Astrocyte (in vitro differentiated cells and primary cell): Measurements from ENCODE around the gene ARMH1. TPM values are rescaled to one million over a fixed set of nuclear protein-coding genes. Genes with fewer than 3 reads are reported as not detected.
A peak's percentile ranks its signal among the peaks of the same experiment; 100 is the strongest.
"Not testable (repeated sequence)": the region's sequence is repeated elsewhere in the genome, so short reads cannot be mapped to it uniquely, and the experiment has no call there.

Source experiments
- DNase-seq: peaks from one replicate; pipeline ENCODE4 v3.0.0-alpha.2; 2010; ENCODE audit warnings: low read depth
- FAIRE-seq: peaks from 2 replicates; lab custom pipeline; 2011; peaks lifted over from hg19 to GRCh38; lab: Jason Lieb, UNC
- H2AFZ ChIP-seq: 2 replicates; pipeline ENCODE4 v1.6.0; 2012; ENCODE audit warnings: low read depth, low read length, inconsistent platforms
- H3K27ac ChIP-seq: 2 replicates; pipeline ENCODE4 v1.5.1; 2011; ENCODE audit warnings: low read depth, low read length, inconsistent platforms
- H3K27me3 ChIP-seq: 2 replicates; pipeline ENCODE4 v1.6.0; 2011; ENCODE audit warnings: low read length, inconsistent platforms; ENCODE audit not compliant: insufficient read depth
- H3K36me3 ChIP-seq: 2 replicates; pipeline ENCODE4 v1.5.1; 2011; ENCODE audit warnings: low read length, inconsistent platforms; ENCODE audit not compliant: insufficient read depth
- H3K4me1 ChIP-seq: 2 replicates; pipeline ENCODE4 v1.5.1; 2011; ENCODE audit warnings: low read length, inconsistent platforms; ENCODE audit not compliant: insufficient read depth
- H3K4me2 ChIP-seq: 2 replicates; pipeline ENCODE4 v1.6.0; 2012; ENCODE audit warnings: low read length, inconsistent platforms
- H3K4me3 ChIP-seq: 2 replicates; pipeline ENCODE4 v1.5.1; 2011; ENCODE audit warnings: low read depth, mild to moderate bottlenecking, low read length, inconsistent platforms; ENCODE audit not compliant: insufficient read depth
- H3K79me2 ChIP-seq: 2 replicates; pipeline ENCODE4 v1.6.0; 2012; ENCODE audit warnings: mild to moderate bottlenecking, low read length, inconsistent platforms; ENCODE audit not compliant: insufficient read depth
- H3K9ac ChIP-seq: 2 replicates; pipeline ENCODE4 v1.6.0; 2012; ENCODE audit warnings: mild to moderate bottlenecking, low read length, inconsistent platforms
- H3K9me3 ChIP-seq: 2 replicates; pipeline ENCODE4 v1.5.1; 2012; ENCODE audit warnings: low read depth, mild to moderate bottlenecking, low read length, inconsistent platforms; ENCODE audit not compliant: insufficient read depth
- H4K20me1 ChIP-seq: 2 replicates; pipeline ENCODE4 v1.6.0; 2012; ENCODE audit warnings: low read length, inconsistent platforms; ENCODE audit not compliant: insufficient read depth
- H3K27ac Mint-ChIP-seq: one replicate; pipeline ENCODE4 v1.8.0; 2021; ENCODE audit warnings: mild to moderate bottlenecking, mixed read lengths; ENCODE audit not compliant: unreplicated experiment
- H3K27me3 Mint-ChIP-seq: one replicate; pipeline ENCODE4 v1.8.0; 2021; ENCODE audit warnings: low read depth, mixed read lengths; ENCODE audit not compliant: unreplicated experiment
- H3K36me3 Mint-ChIP-seq: one replicate; pipeline ENCODE4 v1.8.0; 2021; ENCODE audit warnings: low read depth, mixed read lengths; ENCODE audit not compliant: unreplicated experiment
- H3K4me1 Mint-ChIP-seq: one replicate; pipeline ENCODE4 v1.8.0; 2021; ENCODE audit warnings: low read depth, mixed read lengths; ENCODE audit not compliant: unreplicated experiment
- H3K4me3 Mint-ChIP-seq: one replicate; pipeline ENCODE4 v1.8.0; 2021; ENCODE audit warnings: mild to moderate bottlenecking, moderate library complexity, mixed read lengths; ENCODE audit not compliant: unreplicated experiment
- H3K9me3 Mint-ChIP-seq: one replicate; pipeline ENCODE4 v1.8.0; 2021; ENCODE audit warnings: mild to moderate bottlenecking, mixed read lengths; ENCODE audit not compliant: unreplicated experiment
- EZH2 ChIP-seq: IDR thresholded peaks from 2 replicates; pipeline ENCODE4 v1.6.1; 2012; ENCODE audit warnings: mild to moderate bottlenecking, low read length, inconsistent platforms; ENCODE audit not compliant: insufficient read depth
- total RNA-seq: library from RNA; stranded (reverse); gene quantifications from 2 replicates; pipeline ENCODE4 v1.2.1, GENCODE V29; 2021
- TF ChIP-seq, protein P1 (sequence below): IDR thresholded peaks from 2 replicates; pipeline ENCODE4 v1.5.1; 2011; ENCODE audit warnings: low read depth, mild to moderate bottlenecking, inconsistent platforms, low read length, moderate library complexity; ENCODE audit not compliant: insufficient read depth

Gene ARMH1
- total RNA-seq, 1 donor from 2014 or later = 2.5 TPM

DNA sequence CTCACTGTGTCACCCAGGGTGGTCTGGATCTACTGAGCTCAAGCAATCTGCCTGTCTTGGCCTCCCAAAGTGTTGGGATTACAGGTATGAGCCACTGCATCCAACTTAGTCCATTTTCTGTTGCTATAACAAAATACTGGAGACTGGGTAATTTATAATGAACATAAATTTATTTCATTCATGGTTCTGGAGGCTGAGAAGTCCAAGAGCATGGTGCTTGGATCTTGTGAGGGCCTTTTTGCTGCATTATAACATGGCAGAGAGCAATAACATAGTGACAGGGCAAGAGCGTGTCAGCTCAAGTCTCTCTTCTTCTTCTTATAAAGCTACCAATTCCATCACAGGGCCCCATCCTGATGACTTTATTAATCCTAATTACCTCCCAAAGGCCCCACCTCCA is 61.5 kb downstream of the ARMH1 start:
- H3K36me3 ChIP-seq = no peaks in the 10 kb centered on the region
- no peak overlapping the region for H3K4me2 ChIP-seq
- no peak overlapping the region for H3K4me3 Mint-ChIP-seq
- no peak for DNase-seq
- FAIRE-seq = no peak
- H3K27me3 Mint-ChIP-seq = no peaks in the 10 kb centered on the region
- H3K79me2 ChIP-seq = peaks cover 13% of the 10 kb centered on the region
- H2AFZ ChIP-seq = no peak overlapping the region
- no peak overlapping the region for H3K4me3 ChIP-seq
- no peaks in the 10 kb centered on the region for H3K27me3 ChIP-seq
- no peaks in the 10 kb centered on the region for H3K36me3 Mint-ChIP-seq
- H3K9me3 ChIP-seq = no peaks in the 10 kb centered on the region
- H3K4me1 ChIP-seq = peaks cover 8% of the 10 kb centered on the region
- H3K9ac ChIP-seq = no peak overlapping the region
- H4K20me1 ChIP-seq = no peaks in the 10 kb centered on the region
- no peak overlapping the region for H3K27ac ChIP-seq
- H3K4me1 Mint-ChIP-seq = peaks cover 4% of the 10 kb centered on the region
- H3K27ac Mint-ChIP-seq = no peak overlapping the region
- H3K9me3 Mint-ChIP-seq = peaks cover 3% of the 10 kb centered on the region
- no peak for TF ChIP-seq EZH2
- TF ChIP-seq, protein P1, sequence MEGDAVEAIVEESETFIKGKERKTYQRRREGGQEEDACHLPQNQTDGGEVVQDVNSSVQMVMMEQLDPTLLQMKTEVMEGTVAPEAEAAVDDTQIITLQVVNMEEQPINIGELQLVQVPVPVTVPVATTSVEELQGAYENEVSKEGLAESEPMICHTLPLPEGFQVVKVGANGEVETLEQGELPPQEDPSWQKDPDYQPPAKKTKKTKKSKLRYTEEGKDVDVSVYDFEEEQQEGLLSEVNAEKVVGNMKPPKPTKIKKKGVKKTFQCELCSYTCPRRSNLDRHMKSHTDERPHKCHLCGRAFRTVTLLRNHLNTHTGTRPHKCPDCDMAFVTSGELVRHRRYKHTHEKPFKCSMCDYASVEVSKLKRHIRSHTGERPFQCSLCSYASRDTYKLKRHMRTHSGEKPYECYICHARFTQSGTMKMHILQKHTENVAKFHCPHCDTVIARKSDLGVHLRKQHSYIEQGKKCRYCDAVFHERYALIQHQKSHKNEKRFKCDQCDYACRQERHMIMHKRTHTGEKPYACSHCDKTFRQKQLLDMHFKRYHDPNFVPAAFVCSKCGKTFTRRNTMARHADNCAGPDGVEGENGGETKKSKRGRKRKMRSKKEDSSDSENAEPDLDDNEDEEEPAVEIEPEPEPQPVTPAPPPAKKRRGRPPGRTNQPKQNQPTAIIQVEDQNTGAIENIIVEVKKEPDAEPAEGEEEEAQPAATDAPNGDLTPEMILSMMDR = no peak

- not testable (repeated sequence) for H3K9me3 ChIP-seq, H3K36me3 ChIP-seq, H4K20me1 ChIP-seq, H3K36me3 Mint-ChIP-seq, H3K9me3 Mint-ChIP-seq, FAIRE-seq, H3K27me3 ChIP-seq, H3K4me1 Mint-ChIP-seq, DNase-seq, H3K27me3 Mint-ChIP-seq
- peak overlapping the region; percentile 80 for H3K27ac ChIP-seq
- H3K79me2 ChIP-seq = peaks cover 37% of the 10 kb centered on the region
- peak overlapping the region; percentile 88 for H2AFZ ChIP-seq
- peak overlapping the region; percentile 97 for H3K4me3 ChIP-seq
- H3K4me2 ChIP-seq = peak overlapping the region; percentile 94
- Mint-ChIP-seq H3K4me3 (peak overlapping the region; percentile 86), H3K27ac (peak overlapping the region; percentile 73)
- peak overlapping the region; percentile 86 for H3K9ac ChIP-seq
- peaks cover 12% of the 10 kb centered on the region for H3K4me1 ChIP-seq
Observed at GRCh38 chr1:44738953-44739306, 64.4 kb downstream of the ARMH1 start.

- peak within 1 kb of the TSS; percentile 80 for H3K27ac ChIP-seq
- FAIRE-seq = no peak
Observed at GRCh38 chr1:44739307-44740178, 65.0 kb downstream of the ARMH1 start, which contains the start of gene KIF2C. Gene KIF2C (plus strand): TSS chr1:44739837. CDS start chr1:44739933, 96 bp downstream.

More at GRCh38 chr1:44739307-44740178, 65.0 kb downstream of the ARMH1 start, which contains the start of gene KIF2C:
- peak within 1 kb of the TSS; percentile 79 for H3K27ac Mint-ChIP-seq
- peaks cover 12% of the 10 kb centered on the region for H3K4me1 ChIP-seq
- H4K20me1 ChIP-seq = peaks cover 5% of the 10 kb centered on the region
- peak within 1 kb of the TSS; percentile 94 for H3K4me2 ChIP-seq
- no peaks in the 10 kb centered on the region for H3K36me3 Mint-ChIP-seq
- H3K9me3 Mint-ChIP-seq = peaks cover 3% of the 10 kb centered on the region
- peaks cover 43% of the 10 kb centered on the region for H3K79me2 ChIP-seq
- no peaks in the 10 kb centered on the region for H3K4me1 Mint-ChIP-seq
- DNase-seq = peak; percentile 91
- no peaks in the 10 kb centered on the region for H3K27me3 ChIP-seq
- no peaks in the 10 kb centered on the region for H3K27me3 Mint-ChIP-seq
- peaks cover 8% of the 10 kb centered on the region for H3K36me3 ChIP-seq
- H3K9me3 ChIP-seq = no peaks in the 10 kb centered on the region
- TF ChIP-seq, protein P1 = no peak
- TF ChIP-seq EZH2 = no peak
- H3K4me3 Mint-ChIP-seq = peak within 1 kb of the TSS; percentile 86
- peak within 1 kb of the TSS; percentile 86 for H3K9ac ChIP-seq
- peak within 1 kb of the TSS; percentile 97 for H3K4me3 ChIP-seq
- peak within 1 kb of the TSS; percentile 88 for H2AFZ ChIP-seq
